PC-3 (cell line): ENCODE data around the gene CIAPIN1. TPM values are rescaled to one million over a fixed set of nuclear protein-coding genes. Genes with fewer than 3 reads are reported as not detected.

ENCODE experiments used
- ATAC-seq: fragments of 200-7000 bp; cut with Tn5 transposase; 2 replicates; pipeline ENCODE4 v1.9.1; 2020; ENCODE audit warnings: mild to moderate bottlenecking, moderate library complexity
- BruUV-seq: library from RNA; stranded (reverse); fragments of 400-500 nt; replicated peaks from 2 replicates; lab custom pipeline; 2021; lab: Mats Ljungman, UMichigan
- CTCF ChIA-PET: fragments of 300-600 bp; sonication (Branson Sonifier 250); formaldehyde crosslinking; loops from one replicate; lab custom pipeline; 2022; ENCODE audit warnings: antibody characterized with exemption; lab: Charles Lee
- POLR2A ChIA-PET: fragments of 300-600 bp; sonication (Branson Sonifier 250); formaldehyde crosslinking; loops from one replicate; lab custom pipeline; 2022; ENCODE audit warnings: antibody characterized with exemption; ENCODE audit not compliant: unreplicated experiment; lab: Charles Lee
- DNase-seq: peaks from one replicate; pipeline ENCODE4 v3.0.0-alpha.2; 2015
- H2AFZ ChIP-seq: fragments of 300-600 bp; sonication (generic); 2 replicates; pipeline ENCODE4 v1.6.0; 2016; ENCODE audit warnings: antibody characterized with exemption, low read length
- H3F3A ChIP-seq: fragments of 300-600 bp; sonication (generic); one replicate; pipeline ENCODE4 v1.6.0; 2017; ENCODE audit warnings: antibody characterized with exemption, low read length, control low read depth, mild to moderate bottlenecking; ENCODE audit not compliant: unreplicated experiment
- H3K27ac ChIP-seq: fragments of 300-600 bp; sonication (generic); 2 replicates; pipeline ENCODE4 v1.5.1; 2016; ENCODE audit warnings: mild to moderate bottlenecking, low read length
- H3K27me3 ChIP-seq: fragments of 300-600 bp; sonication (generic); 2 replicates; pipeline ENCODE4 v1.6.1; 2016; ENCODE audit warnings: low read length, mixed read lengths
- H3K36me3 ChIP-seq: fragments of 300-600 bp; sonication (generic); 2 replicates; pipeline ENCODE4 v1.6.1; 2016; ENCODE audit warnings: low read depth, mixed run types, low read length, mixed read lengths
- H3K4me1 ChIP-seq: fragments of 300-600 bp; sonication (generic); 2 replicates; pipeline ENCODE4 v1.5.1; 2016; ENCODE audit warnings: low read length; ENCODE audit not compliant: insufficient read depth
- H3K4me2 ChIP-seq: fragments of 300-600 bp; sonication (generic); 2 replicates; pipeline ENCODE4 v1.6.0; 2016; ENCODE audit warnings: low read length
- H3K4me3 ChIP-seq: fragments of 300-600 bp; sonication (generic); 2 replicates; pipeline ENCODE4 v1.5.1; 2016; ENCODE audit warnings: mild to moderate bottlenecking, low read length, mixed read lengths
- H3K79me2 ChIP-seq: fragments of 300-600 bp; sonication (generic); 2 replicates; pipeline ENCODE4 v1.6.1; 2017; ENCODE audit warnings: low read length, mixed read lengths
- H3K9ac ChIP-seq: fragments of 300-600 bp; sonication (generic); 2 replicates; pipeline ENCODE4 v1.6.0; 2016; ENCODE audit warnings: mild to moderate bottlenecking, low read length
- H3K9me2 ChIP-seq: fragments of 300-600 bp; sonication (generic); replicated peaks from 2 replicates; pipeline ENCODE4 v1.6.1; 2016; ENCODE audit warnings: mixed run types, low read length, mixed read lengths
- H3K9me3 ChIP-seq: fragments of 300-600 bp; sonication (generic); 2 replicates; pipeline ENCODE4 v1.6.1; 2016; ENCODE audit warnings: low read length, mixed read lengths
- H4K20me1 ChIP-seq: fragments of 300-600 bp; sonication (generic); 2 replicates; pipeline ENCODE4 v1.6.1; 2016; ENCODE audit warnings: low read length, mixed read lengths
- EZH2 ChIP-seq: fragments of 300-600 bp; sonication (generic); IDR thresholded peaks from one replicate; pipeline ENCODE4 v1.6.1; 2017; ENCODE audit warnings: antibody characterized with exemption, mild to moderate bottlenecking, low read length; ENCODE audit not compliant: unreplicated experiment
- EZH2phosphoT487 ChIP-seq: fragments of 300-600 bp; sonication (generic); IDR thresholded peaks from 2 replicates; pipeline ENCODE4 v1.6.1; 2018; ENCODE audit warnings: mild to moderate bottlenecking, antibody characterized with exemption, low read length, borderline replicate concordance
- intact Hi-C: fragments of 100-400 bp; cut with micrococcal nuclease; formaldehyde crosslinking; loops from 2 replicates; pipeline ENCODE4 v1.9.0; 2023
- total RNA-seq: library from RNA; depleted of rRNA; stranded (reverse); fragments of >200 nt; gene quantifications from 2 replicates; pipeline ENCODE4 v1.2.3, GENCODE V29; 2014
- TF ChIP-seq, protein P1 (sequence below): fragments of 300-600 bp; sonication (generic); conservative IDR thresholded peaks from 2 replicates; pipeline ENCODE4 v1.5.1; 2017; ENCODE audit warnings: antibody characterized with exemption, low read depth, mild to moderate bottlenecking, low read length

CIAPIN1 gene
- total RNA-seq, 1 experiment from 2014 or later = 48.6 TPM

DNA sequence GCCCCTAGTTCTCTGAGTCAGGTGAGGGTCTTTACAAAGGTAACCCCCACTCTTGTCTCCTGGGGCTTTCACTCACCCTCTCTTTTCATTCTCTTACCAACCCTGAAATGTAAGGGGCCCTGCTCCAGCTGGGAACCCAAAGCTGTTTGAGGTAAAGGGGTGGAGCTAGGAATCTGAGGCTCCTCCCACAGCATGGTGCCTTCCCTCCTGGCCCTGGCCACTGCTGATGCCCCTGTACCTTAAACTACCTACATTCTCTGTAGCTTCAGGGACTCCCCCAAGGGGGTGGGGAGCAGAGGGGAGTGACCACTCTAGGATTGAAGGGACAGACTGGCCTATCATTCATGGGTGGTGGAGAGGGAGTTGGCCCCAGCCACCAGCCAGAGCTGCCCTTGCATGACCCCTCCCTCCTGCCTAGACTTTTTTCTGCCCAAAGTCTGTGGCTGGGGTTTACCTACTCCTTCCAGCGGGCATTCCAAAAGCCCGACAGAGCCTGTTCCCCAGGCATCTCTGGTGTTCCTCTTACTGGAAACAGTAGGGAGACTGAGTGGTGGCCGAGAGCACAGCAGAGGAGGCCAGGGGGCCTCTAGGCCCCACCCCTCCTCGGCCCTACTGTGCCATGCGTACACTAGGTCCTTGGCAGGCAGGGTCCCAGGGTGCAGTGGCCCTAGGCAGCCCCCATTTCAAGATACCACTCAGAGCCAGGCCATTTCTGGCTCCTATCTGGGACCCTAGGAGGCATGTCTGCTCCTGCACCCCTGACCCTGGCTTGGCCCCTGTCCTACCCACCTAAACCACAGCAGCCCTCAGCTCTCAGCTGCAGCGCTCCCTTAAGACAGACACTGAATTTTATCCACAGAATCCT lies 29.6 kb upstream of the CIAPIN1 start:
- POLR2A ChIA-PET = no interaction called here
- Histone ChIP-seq H3K9me3 (no peaks in the 10 kb centered on the region), H3K4me3 (no peak overlapping the region), H3K9me2 (no peaks in the 10 kb centered on the region), H3K36me3 (no peaks in the 10 kb centered on the region), H3F3A (no peaks in the 10 kb centered on the region), H3K27me3 (no peaks in the 10 kb centered on the region), H3K4me1 (no peaks in the 10 kb centered on the region), H3K27ac (no peak overlapping the region), H3K4me2 (no peak overlapping the region), H2AFZ (no peak overlapping the region), H3K79me2 (no peaks in the 10 kb centered on the region), H3K9ac (no peak overlapping the region), H4K20me1 (no peaks in the 10 kb centered on the region)
- intact Hi-C loops = no loop called here
- no peak for ATAC-seq
- no TSS peak for BruUV-seq
- no peak for DNase-seq
- TF ChIP-seq EZH2phosphoT487 (no peak), EZH2 (no peak)
- TF ChIP-seq, protein P1, sequence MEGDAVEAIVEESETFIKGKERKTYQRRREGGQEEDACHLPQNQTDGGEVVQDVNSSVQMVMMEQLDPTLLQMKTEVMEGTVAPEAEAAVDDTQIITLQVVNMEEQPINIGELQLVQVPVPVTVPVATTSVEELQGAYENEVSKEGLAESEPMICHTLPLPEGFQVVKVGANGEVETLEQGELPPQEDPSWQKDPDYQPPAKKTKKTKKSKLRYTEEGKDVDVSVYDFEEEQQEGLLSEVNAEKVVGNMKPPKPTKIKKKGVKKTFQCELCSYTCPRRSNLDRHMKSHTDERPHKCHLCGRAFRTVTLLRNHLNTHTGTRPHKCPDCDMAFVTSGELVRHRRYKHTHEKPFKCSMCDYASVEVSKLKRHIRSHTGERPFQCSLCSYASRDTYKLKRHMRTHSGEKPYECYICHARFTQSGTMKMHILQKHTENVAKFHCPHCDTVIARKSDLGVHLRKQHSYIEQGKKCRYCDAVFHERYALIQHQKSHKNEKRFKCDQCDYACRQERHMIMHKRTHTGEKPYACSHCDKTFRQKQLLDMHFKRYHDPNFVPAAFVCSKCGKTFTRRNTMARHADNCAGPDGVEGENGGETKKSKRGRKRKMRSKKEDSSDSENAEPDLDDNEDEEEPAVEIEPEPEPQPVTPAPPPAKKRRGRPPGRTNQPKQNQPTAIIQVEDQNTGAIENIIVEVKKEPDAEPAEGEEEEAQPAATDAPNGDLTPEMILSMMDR = no peak
- CTCF ChIA-PET = no interaction called here

DNA sequence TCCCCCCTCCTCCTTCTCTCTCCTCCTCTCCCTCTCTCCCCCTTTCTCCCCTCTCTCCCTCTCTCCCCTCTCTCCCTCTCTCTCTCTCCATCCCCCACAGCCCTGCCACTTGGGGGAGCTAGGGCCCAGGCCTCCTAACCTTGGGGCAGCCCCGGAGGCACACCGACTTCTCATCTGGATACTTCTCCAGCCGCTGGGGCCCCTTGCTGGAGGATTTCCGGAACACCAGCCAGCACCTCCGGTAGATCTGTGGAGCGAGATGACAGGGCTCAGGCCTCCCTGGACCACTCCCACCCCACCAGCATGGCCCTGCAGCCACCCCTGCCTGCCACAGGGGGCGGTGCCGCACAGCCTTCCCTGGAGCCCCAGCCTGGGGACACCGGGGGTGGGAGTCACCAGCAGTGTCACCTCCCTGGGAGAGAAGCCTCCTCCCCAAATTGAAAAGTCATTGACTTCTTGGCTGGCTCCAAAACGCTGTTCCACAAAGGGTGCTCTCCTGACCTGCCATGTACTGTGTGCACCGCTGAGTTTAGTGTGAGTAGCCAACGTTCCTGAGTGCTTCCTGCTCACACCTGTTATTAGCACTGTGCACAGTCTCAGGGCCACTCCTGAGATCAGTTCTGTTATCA lies 28.6 kb upstream of the CIAPIN1 start:
- intact Hi-C loops = no loop called here
- BruUV-seq = no TSS peak
- TF ChIP-seq, protein P1 = peak; percentile 49
- TF ChIP-seq EZH2 (no peak), EZH2phosphoT487 (no peak)
- no peaks in the 10 kb centered on the region for H3K9me2 ChIP-seq
- H3K27ac ChIP-seq = no peak overlapping the region
- H3K27me3 ChIP-seq = no peaks in the 10 kb centered on the region
- no peak overlapping the region for H2AFZ ChIP-seq
- H3K4me1 ChIP-seq = no peaks in the 10 kb centered on the region
- no peak overlapping the region for H3K9ac ChIP-seq
- ChIA-PET POLR2A (no interaction called here), CTCF (no interaction called here)
- no peaks in the 10 kb centered on the region for H3K9me3 ChIP-seq
- peaks cover 3% of the 10 kb centered on the region; the same call in 1 of the 2 replicates for H3K36me3 ChIP-seq
- H3F3A ChIP-seq = no peaks in the 10 kb centered on the region
- H3K4me3 ChIP-seq = no peak overlapping the region
- peak; percentile 73 for ATAC-seq
- H3K4me2 ChIP-seq = no peak overlapping the region
- peak; percentile 15 for DNase-seq
- no peaks in the 10 kb centered on the region for H3K79me2 ChIP-seq
- H4K20me1 ChIP-seq = no peaks in the 10 kb centered on the region
